Sigmoid colon (tissue), 7 donors: ENCODE measurements around the gene ALDH1L1. TPM values are rescaled to one million over a fixed set of nuclear protein-coding genes. Genes with fewer than 3 reads are reported as not detected.

Source experiments
- DNase-seq: peaks from one replicate; pipeline ENCODE4 v3.0.0-alpha.2; 2019
- H3K27ac ChIP-seq, 4 donors: fragments of 200-600 bp; sonication (generic); one replicate each; pipeline ENCODE4 v1.5.1; 2016 to 2019; ENCODE audit warnings: mild to moderate bottlenecking in 1 of 4
- H3K27me3 ChIP-seq, 3 donors: fragments of 200-600 bp; sonication (generic); one replicate each; pipeline ENCODE4 v1.5.1; 2019; ENCODE audit warnings: mild to moderate bottlenecking in 1 of 3
- H3K36me3 ChIP-seq, 4 donors: fragments of 200-600 bp; sonication (generic); one replicate each; pipeline ENCODE4 v1.5.1; 2016 to 2019
- H3K4me1 ChIP-seq, 4 donors: fragments of 200-600 bp; sonication (generic); one replicate each; pipeline ENCODE4 v1.5.1; 2017 to 2019
- H3K4me3 ChIP-seq, 4 donors: fragments of 200-600 bp; sonication (generic); one replicate each; pipeline ENCODE4 v1.5.1; 2017 to 2019; ENCODE audit warnings: mild to moderate bottlenecking in 2 of 4, moderate library complexity in 1 of 4
- H3K9me3 ChIP-seq, 4 donors: fragments of 200-600 bp in 3 of 4; sonication (generic) in 3 of 4; one replicate each; pipeline versions ENCODE4 v1.5.1 to v1.6.1; 2013 to 2019
- EP300 ChIP-seq, 4 donors: sonication (generic); formaldehyde crosslinking; IDR thresholded peaks; one replicate each; pipeline ENCODE4 v1.6.1; 2017; ENCODE audit warnings: antibody characterized with exemption in 4 of 4
- POLR2A ChIP-seq, 2 donors: fragments of 450-650 bp; IDR thresholded peaks; one replicate each; pipeline ENCODE4 v1.6.1; 2016; ENCODE audit warnings: antibody characterized with exemption in 2 of 2, mild to moderate bottlenecking in 2 of 2, moderate library complexity in 2 of 2
- POLR2AphosphoS5 ChIP-seq, 4 donors: sonication (generic); formaldehyde crosslinking; IDR thresholded peaks; one replicate each; pipeline ENCODE4 v1.6.1; 2017; ENCODE audit warnings: antibody characterized with exemption in 4 of 4
- WGBS, 2 donors: extraction: QIAGEN DNeasy Blood & Tissue Kit; methylation state at CpG; one replicate each; pipeline ENCODE4 v1.1.7; 2013; 5-methylcytosine and 5-hydroxymethylcytosine counted together
- intact Hi-C: fragments of 100-400 bp; cut with DNase I; formaldehyde crosslinking; loops from one replicate; pipeline ENCODE4 v1.15.1; 2023
- polyA plus RNA-seq, 3 donors: library from polyadenylated mRNA; stranded (reverse); fragments of 200-250 nt; gene quantifications; one replicate each; pipeline ENCODE4 v1.2.3, GENCODE V29; 2013
- total RNA-seq, 4 donors: library from RNA; depleted of rRNA; stranded (reverse); fragments of >200 nt; gene quantifications; one replicate each; pipeline ENCODE4 v1.1.0, GENCODE V29; 2016
- TF ChIP-seq, protein P1 (sequence below), 4 experiments: fragments of 450-650 bp in 3 of 4; fragments of 200-600 bp in 1 of 4; IDR thresholded peaks; one replicate each; pipeline ENCODE4 v1.5.1; 2016 to 2019; ENCODE audit warnings: antibody characterized with exemption in 4 of 4, mild to moderate bottlenecking in 3 of 4, moderate library complexity in 2 of 4
- donor health status: healthy with polysubstance abuse.
- donor health status: Bipolar disorder and iron deficiency.
- donor health status: healthy.

Gene ALDH1L1
- total and polyA plus RNA-seq, 7 donors: 7.2 to 32.5 (median 15.0) TPM

DNA sequence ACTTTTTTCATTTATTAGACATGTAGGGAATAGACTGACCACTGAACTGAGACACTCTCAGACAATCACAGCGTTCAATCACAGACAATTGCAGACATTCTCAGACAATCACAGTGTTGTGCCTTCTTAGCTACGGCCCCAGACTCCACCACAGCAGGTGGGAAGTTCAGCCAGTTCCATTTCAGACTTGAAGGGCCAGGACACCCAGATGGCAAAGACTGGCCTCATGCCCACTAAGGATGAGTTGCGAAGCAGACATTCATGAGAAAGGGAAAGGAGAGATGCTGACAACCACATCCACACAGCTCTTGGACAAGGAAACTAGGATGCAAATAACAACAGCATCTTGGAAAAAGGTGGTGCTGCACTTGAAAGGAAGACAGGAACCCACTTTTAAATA, 21.9 kb upstream of the ALDH1L1 start:
- Histone ChIP-seq H3K9me3 (no peaks in the 10 kb centered on the region), H3K27me3 (no peaks in the 10 kb centered on the region), H3K4me3 (no peak overlapping the region), H3K36me3 (no peaks in the 10 kb centered on the region), H3K27ac (no peak overlapping the region), H3K4me1 (no peaks in the 10 kb centered on the region)
- WGBS, 2 donors: 78 to 90% methylated on average over 3 of the region's 3 CpGs
- intact Hi-C loops: no loop called here
- TF ChIP-seq EP300 (IDR thresholded peaks at IDR 0.05) (no peak), POLR2A (IDR thresholded peaks at IDR 0.05) (no peak), POLR2AphosphoS5 (IDR thresholded peaks at IDR 0.05) (no peak)
- TF ChIP-seq, protein P1, sequence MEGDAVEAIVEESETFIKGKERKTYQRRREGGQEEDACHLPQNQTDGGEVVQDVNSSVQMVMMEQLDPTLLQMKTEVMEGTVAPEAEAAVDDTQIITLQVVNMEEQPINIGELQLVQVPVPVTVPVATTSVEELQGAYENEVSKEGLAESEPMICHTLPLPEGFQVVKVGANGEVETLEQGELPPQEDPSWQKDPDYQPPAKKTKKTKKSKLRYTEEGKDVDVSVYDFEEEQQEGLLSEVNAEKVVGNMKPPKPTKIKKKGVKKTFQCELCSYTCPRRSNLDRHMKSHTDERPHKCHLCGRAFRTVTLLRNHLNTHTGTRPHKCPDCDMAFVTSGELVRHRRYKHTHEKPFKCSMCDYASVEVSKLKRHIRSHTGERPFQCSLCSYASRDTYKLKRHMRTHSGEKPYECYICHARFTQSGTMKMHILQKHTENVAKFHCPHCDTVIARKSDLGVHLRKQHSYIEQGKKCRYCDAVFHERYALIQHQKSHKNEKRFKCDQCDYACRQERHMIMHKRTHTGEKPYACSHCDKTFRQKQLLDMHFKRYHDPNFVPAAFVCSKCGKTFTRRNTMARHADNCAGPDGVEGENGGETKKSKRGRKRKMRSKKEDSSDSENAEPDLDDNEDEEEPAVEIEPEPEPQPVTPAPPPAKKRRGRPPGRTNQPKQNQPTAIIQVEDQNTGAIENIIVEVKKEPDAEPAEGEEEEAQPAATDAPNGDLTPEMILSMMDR (IDR thresholded peaks at IDR 0.05): no peak
- no peak for DNase-seq

DNA sequence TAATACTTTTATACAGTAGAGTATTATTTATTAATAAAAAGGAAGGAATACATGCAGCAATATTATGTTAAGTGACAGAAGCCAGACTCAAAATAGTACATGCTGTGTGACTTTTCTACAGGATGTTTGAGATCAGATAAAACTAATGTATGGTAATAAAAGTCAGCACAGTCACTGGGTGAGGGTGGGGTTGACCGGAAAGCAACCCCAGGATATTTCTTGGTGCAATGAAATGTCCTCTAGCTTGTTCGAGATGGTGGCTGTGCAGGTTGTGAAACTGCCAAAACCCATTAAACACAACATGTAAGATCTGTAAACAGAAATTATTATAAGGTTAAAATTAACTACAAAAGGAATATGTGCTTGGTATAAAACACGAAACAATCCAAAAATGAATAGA, 20.8 kb upstream of the ALDH1L1 start:
- intact Hi-C loops: no loop called here
- Histone ChIP-seq H3K4me3 (no peak overlapping the region), H3K27me3 (no peaks in the 10 kb centered on the region), H3K27ac (no peak overlapping the region), H3K36me3 (no peaks in the 10 kb centered on the region), H3K4me1 (no peaks in the 10 kb centered on the region), H3K9me3 (no peaks in the 10 kb centered on the region)
- no peak for DNase-seq
- TF ChIP-seq POLR2A (IDR thresholded peaks at IDR 0.05) (no peak), EP300 (IDR thresholded peaks at IDR 0.05) (no peak), POLR2AphosphoS5 (IDR thresholded peaks at IDR 0.05) (no peak)
- TF ChIP-seq, protein P1 (IDR thresholded peaks at IDR 0.05): no peak
- WGBS, 2 donors: 28 to 56% methylated on average over 3 of the region's 3 CpGs

- no peaks in the 10 kb centered on the region for H3K36me3 ChIP-seq
- intact Hi-C loops: no loop called here
- H3K4me3 ChIP-seq: no peak overlapping the region
- no peak overlapping the region for H3K27ac ChIP-seq
- no peaks in the 10 kb centered on the region for H3K27me3 ChIP-seq
- H3K4me1 ChIP-seq: no peaks in the 10 kb centered on the region
- no peak for TF ChIP-seq POLR2AphosphoS5 (IDR thresholded peaks at IDR 0.05)
- TF ChIP-seq EP300 (IDR thresholded peaks at IDR 0.05): no peak
- TF ChIP-seq POLR2A (IDR thresholded peaks at IDR 0.05): no peak
- TF ChIP-seq, protein P1 (IDR thresholded peaks at IDR 0.05): no peak
- no peaks in the 10 kb centered on the region for H3K9me3 ChIP-seq
- WGBS, 2 donors: 75 to 91% methylated on average over 3 of the region's 3 CpGs
- no peak for DNase-seq
Observed at GRCh38 chr3:126200534-126200933, 20.1 kb upstream of the ALDH1L1 start.

DNA sequence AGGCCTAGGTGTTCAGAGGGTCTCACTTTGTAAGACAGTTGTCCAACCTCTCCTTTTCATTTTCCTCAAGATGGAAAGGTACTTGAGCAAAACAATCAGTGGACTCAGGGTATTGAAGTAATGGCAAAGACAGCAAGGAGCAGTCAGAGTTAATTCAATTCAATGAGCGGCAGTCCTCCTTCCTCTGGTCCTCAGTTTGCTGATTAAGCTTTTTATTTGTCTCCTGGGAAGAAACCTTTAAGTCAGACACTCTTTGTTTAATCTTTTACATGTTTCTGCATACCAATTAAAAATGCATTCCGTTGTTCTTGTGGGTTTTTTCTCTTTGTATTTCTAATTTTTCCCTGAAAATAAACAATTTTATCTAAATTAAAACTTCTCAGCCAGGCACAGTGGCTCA, 18.9 kb upstream of the ALDH1L1 start:
- Histone ChIP-seq H3K27me3 (no peaks in the 10 kb centered on the region), H3K4me3 (no peak overlapping the region), H3K36me3 (no peaks in the 10 kb centered on the region), H3K27ac (no peak overlapping the region), H3K4me1 (no peaks in the 10 kb centered on the region), H3K9me3 (no peaks in the 10 kb centered on the region)
- no peak for DNase-seq
- TF ChIP-seq EP300 (IDR thresholded peaks at IDR 0.05) (no peak), POLR2A (IDR thresholded peaks at IDR 0.05) (no peak), POLR2AphosphoS5 (IDR thresholded peaks at IDR 0.05) (no peak)
- TF ChIP-seq, protein P1 (IDR thresholded peaks at IDR 0.05): no peak
- 80 to 82% methylated on average over 2 of the region's 2 CpGs for WGBS, 2 donors
- intact Hi-C loops: no loop called here
